ENCODE data around the gene MN1.

The MN1 gene

DNA sequence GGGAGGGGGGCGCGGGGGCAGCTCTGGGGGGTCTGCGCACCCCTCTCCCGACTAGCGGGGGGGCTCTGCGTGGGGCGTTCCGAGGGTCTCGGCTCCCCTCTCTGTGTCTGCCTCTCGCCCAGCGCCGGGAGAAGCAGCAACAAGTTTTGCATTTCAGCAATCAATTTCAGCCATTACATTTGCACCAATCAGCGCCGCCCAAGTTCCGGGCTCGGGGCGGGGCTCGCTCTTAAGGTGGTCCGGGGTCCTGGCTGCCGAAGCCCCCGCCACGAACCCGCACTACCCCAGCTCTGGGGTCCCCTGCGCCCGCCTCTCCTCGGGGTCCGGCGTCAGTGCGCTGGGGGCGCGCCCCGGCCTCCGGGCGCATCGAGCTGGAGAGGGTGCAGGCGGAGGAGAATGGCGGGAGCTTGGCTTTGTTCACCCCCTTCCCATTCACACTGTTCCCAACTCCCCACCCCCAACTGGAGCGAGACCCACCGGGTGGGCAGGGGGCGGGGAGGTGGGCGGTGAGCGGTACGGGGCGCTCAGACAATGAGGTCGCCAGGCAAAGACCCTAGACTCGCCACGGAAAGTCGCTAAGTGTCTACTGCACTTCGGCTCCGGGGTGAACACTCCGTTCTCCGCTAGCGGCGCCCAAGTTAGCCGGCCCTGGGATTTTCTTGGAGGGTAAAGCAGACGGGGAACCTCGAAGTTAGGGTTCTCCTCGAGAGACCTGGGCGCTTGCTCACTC, at the start of gene MN1:
TSS of gene MN1 (minus strand) at position 141 of the 730 bp plus-strand sequence. CDS start 1,213 bp downstream, outside the sequence.
- no peak for DNase-seq (ENCODE audit: insufficient read length, low spot score)
- no peak for FAIRE-seq

- DNase-seq (ENCODE audit: insufficient read length, low spot score) (no peak), FAIRE-seq (no peak)
These were observed 48.5 kb upstream of the MN1 start for GRCh38 chr22:27850000-27850521.

GRCh38 chr22:27848005-27848404, 46.4 kb upstream of the MN1 start:
- FAIRE-seq (no peak), DNase-seq (ENCODE audit: insufficient read length, low spot score) (no peak)

DNA sequence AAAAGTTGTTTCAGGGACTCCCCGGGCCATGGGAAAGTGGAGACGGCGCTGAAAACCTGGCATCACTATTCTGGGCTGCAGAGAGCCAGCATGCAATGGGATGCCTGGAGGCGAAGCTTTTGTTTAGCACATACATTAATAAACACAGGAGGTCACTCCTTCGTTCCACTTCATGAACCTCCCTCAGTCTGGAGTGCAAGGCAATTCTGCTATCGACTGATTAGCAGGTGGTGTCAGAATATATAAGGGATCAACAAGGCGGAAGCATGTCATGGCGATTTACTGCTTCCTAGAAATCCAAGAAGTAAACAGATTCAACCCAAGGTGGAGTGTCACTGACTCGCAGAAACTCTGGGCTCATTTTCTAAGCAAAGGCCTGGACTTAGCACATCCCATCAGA, 45.4 kb upstream of the MN1 start:
- DNase-seq (ENCODE audit: insufficient read length, low spot score) (no peak), FAIRE-seq (no peak)

- DNase-seq (ENCODE audit: insufficient read length, low spot score): no peak
- FAIRE-seq: no peak
These were observed 44.7 kb upstream of the MN1 start for GRCh38 chr22:27846248-27846757.

DNA sequence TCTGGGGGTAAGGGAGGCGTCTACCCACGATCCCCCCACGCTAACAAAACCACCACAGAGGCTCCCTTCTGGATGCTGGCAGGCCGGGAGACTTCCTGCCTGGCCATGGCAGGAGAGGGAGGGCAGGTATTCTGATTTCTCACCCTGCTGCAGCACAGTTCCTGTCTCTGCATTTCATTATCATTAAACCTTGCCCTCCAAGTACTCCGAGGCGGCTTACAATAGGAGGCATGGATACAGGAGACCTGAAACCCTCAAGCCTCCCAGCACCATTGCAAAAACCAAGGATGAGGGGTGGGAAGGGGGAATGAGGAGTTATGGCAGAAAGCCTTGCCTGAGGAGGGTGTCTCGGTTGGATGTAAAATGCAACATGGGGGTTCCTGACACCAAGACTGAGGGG, 44.1 kb upstream of the MN1 start:
- FAIRE-seq (no peak), DNase-seq (ENCODE audit: insufficient read length, low spot score) (no peak)

GRCh38 chr22:27844656-27845591, 43.4 kb upstream of the MN1 start:
- FAIRE-seq: no peak
- no peak for DNase-seq (ENCODE audit: insufficient read length, low spot score)

DNA sequence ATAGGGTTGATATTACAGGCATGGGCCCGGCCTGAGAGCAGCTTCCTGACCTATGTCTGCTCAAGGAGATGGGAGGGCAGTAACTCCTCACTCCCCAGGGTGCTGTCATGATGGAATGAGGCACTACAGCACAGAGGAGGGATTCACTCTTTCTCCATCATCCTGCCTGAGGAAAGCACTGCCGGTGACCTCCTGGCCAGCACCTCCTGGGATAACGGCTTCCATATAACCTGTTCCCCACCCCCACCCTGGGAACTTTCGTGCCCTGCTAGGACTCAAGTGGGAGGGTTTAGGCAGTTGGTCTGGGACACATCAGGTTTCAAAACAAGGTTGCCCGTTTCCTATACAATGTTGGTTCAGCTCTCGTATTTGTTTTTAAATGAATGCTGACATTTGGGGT, 42.7 kb upstream of the MN1 start:
- FAIRE-seq: no peak
- no peak for DNase-seq (ENCODE audit: insufficient read length, low spot score)

DNA sequence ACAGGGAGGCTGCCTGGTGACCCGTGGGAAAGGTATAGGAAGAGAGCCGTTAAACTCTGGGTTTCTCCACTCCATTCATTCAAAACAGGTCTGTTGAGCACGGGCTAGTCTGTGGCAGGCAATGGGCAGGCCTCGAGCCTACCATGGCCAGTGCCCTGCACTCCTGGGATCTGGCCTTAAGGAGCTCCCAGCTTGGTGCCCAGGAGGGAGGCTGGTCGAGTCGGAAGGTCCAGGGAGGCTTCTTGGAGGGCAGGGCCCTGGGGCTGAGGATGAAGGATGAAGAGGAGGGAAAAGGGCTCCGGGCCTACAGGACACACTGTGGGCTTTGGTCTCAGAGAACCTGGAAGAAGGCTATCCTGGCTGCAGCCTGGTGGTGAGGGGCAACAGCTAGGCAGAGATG, 41.9 kb upstream of the MN1 start:
- no peak for DNase-seq (ENCODE audit: insufficient read length, low spot score)
- no peak for FAIRE-seq

DNA sequence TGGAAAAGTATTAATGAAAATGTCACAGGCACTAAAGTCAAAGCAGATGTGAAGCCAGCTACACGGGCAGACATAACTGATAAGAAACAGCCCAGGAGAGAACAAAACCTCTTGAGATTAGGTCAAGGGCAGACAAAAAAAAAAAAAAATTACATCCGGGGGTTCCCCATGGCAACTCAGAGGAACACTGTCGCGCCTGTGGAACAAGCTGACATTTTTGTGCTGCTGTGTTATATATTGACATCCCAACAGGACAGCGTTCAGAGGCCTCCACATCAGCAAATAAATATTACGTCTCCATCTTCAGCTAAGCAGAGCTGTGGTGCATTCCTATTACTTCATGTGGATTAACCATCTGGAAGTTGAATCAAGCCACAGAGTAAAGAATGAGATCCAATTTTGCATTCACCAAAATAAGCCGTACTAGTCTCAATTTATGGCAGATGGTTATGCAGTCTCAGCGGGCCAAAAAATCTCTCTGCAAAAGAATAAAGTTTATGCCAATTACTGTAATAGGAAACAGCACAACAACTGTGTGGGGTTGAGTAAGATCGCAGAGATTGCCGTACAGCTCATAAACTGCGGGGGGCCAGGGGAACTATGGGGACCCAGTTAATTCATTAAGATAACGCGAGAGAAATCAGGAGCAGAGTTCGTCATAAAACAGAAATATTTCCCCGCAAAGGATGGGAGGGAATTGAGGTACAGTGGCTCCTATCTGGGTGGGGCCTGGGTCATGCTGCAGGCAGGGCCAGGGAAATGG, 41.3 kb upstream of the MN1 start:
- FAIRE-seq (no peak), DNase-seq (ENCODE audit: insufficient read length, low spot score) (no peak)

GRCh38 chr22:27842201-27842600, 40.6 kb upstream of the MN1 start:
- FAIRE-seq: no peak
- no peak for DNase-seq (ENCODE audit: insufficient read length, low spot score)

- no peak for DNase-seq (ENCODE audit: insufficient read length, low spot score)
- no peak for FAIRE-seq
These were observed 38.9 kb upstream of the MN1 start for GRCh38 chr22:27840436-27840835.

DNA sequence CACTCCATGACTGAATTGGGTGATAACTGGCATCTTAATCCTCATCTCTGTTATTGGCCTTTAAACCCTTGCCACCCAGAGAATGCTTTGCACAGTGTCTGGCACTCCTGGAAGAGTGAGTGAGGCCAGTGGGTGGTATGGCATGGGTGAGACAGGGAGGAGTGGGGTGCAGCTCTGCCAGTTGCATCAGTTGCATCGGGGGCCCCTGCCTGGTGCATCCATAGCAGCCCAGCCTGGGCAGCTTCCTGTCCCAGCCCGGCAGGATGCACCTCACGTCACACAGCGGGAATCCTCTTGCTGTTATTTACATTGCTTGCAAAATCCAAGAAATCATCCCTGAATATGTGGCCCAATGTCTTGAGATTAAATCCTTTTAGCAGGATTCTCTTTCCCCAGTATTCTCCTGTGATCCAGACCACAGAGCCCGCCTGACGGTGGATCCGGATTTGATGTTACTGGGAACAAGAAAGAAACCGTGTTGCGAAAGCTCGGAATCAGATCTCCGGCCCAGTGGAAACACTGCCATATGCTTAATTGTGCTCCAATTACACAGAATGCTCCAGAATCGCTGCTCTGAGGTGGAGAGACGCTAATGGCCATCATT, 37.6 kb upstream of the MN1 start:
- FAIRE-seq (no peak), DNase-seq (ENCODE audit: insufficient read length, low spot score) (no peak)

- no peak for DNase-seq (ENCODE audit: insufficient read length, low spot score)
These were observed 34.6 kb upstream of the MN1 start for GRCh38 chr22:27836181-27836580.

DNA sequence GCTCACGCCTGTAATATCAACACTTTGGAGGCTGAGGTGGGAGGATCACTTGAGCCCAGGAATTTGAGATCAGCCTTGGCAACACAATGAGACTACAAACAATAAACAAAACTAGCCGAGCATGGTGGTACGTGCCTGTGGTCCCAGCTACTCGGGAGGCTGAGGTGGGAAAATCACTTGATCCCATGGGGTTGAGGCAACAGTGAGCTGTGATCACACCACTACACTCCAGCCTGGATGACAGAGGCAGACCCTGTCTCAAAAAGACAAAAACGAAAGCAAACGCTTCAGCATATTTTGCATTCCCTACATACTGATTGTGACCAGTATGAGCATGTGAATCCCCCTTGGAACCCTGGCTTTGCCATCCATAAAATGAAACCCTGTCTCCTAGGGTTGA, 33.9 kb upstream of the MN1 start:
- FAIRE-seq (no peak), DNase-seq (ENCODE audit: insufficient read length, low spot score) (no peak)

More at GRCh38 chr22:27836181-27836580, 34.6 kb upstream of the MN1 start:
- FAIRE-seq: no peak

- DNase-seq (ENCODE audit: insufficient read length, low spot score) (no peak), FAIRE-seq (no peak)
These were observed 33.0 kb upstream of the MN1 start for GRCh38 chr22:27834364-27835185.

DNA sequence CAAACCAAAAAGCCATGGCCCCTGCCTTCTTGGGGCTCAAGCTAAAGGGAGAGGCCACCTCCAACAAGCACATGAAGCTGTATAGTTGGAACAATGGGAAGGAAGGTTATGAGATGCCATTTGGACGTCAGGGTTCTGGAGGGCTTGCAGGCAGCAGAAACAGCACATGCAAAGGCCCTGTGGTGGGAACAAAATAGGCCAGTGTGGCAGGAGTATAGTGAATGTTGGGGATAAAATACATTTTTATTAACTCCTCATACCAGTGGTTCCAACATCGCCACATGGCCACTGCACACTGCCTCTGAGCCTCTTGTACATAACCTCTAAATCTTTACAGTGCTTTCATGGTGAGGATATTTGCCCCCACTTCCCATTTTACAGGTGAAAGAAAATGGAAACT, 32.2 kb upstream of the MN1 start:
- FAIRE-seq (no peak), DNase-seq (ENCODE audit: insufficient read length, low spot score) (no peak)

DNA sequence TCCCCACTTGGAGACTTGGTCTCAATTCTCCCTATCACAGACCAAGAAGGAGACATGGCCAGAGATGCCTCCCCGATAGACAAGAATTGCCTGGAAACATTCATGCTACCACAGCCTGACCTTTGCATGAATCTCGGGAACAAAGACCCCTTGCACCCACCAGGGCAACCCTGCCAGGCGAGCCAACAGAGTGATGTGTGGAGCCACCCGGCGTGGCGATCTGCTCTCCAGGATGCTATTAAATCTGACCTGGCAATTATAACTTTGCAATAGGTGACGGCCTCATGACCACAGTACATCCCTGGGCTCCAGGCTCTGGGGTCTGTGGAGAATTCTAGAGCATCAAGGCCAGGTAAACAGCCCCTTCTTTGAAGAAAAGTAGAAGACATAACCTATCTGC, 31.1 kb upstream of the MN1 start:
- no peak for DNase-seq (ENCODE audit: insufficient read length, low spot score)
- FAIRE-seq: no peak

- FAIRE-seq: no peak
- DNase-seq (ENCODE audit: insufficient read length, low spot score): no peak
These were observed 28.1 kb upstream of the MN1 start for GRCh38 chr22:27829620-27830019.

Measured in GM19239 (cell line).